Caki2 (cell line): Measurements from ENCODE around the gene PLEKHG2. TPM values are rescaled to one million over a fixed set of nuclear protein-coding genes. Genes with fewer than 3 reads are reported as not detected.

ENCODE experiments used
- DNase-seq: peaks from one replicate; pipeline ENCODE4 v3.0.0-alpha.2; 2015; ENCODE audit warnings: low read depth
- in situ Hi-C: cut with HindIII; loops from 2 replicates; pipeline ENCODE4 v1.10.0; 2016; ENCODE audit warnings: low sequenced_read_pairs, low pct_unique_long_range_greater_than_20kb, mixed read lengths
- total RNA-seq: library from RNA; depleted of rRNA; stranded (reverse); fragments of >200 nt; shearing (Covaris generic); gene quantifications from 2 replicates; pipeline ENCODE4 v1.2.3, GENCODE V29; 2014; ENCODE audit warnings: low replicate concordance

PLEKHG2 gene
- total RNA-seq, 1 experiment from 2014 or later = 5.1 TPM

DNA sequence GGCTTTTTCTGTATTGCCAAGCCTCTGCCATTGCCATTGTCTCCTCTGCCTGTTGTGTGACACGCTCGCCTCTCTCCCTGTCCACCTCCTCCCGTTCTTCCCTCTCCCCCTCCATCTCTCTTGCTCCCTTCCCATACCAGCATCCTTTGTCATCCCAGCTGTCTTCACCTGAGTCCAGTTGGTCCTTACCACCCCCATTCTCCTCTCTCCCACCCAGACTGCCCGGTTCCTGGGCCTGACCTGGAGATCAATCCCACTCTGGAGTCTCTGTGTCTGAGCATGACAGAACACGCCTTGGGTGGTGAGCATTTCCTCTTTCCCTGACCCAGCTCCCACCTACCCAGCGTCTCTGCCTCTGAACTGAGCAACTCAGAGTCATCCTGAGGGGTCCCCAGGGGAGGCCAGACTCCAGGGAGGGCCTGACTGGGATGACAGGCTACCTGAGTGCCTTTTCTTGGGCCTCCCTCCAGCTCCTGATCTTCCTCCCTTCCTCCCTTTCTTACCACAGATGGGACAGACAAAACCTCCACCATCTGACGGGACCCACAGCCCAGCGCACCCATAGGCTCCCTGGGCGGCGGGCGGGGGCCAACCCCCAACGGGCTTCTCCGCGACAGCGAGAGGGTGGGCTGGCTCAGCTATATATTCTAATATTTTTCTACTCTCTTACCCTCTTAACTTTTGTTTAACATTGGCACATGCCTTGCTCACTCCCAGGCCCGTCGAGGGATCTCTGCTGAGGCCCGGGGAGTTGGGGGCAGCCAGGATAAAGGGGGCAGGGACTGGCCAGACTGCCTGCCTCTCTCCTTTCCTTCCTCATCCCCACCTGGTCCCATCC is 29.3 kb upstream of the PLEKHG2 start:
- in situ Hi-C loops = no loop called here
- DNase-seq = no peak

DNA sequence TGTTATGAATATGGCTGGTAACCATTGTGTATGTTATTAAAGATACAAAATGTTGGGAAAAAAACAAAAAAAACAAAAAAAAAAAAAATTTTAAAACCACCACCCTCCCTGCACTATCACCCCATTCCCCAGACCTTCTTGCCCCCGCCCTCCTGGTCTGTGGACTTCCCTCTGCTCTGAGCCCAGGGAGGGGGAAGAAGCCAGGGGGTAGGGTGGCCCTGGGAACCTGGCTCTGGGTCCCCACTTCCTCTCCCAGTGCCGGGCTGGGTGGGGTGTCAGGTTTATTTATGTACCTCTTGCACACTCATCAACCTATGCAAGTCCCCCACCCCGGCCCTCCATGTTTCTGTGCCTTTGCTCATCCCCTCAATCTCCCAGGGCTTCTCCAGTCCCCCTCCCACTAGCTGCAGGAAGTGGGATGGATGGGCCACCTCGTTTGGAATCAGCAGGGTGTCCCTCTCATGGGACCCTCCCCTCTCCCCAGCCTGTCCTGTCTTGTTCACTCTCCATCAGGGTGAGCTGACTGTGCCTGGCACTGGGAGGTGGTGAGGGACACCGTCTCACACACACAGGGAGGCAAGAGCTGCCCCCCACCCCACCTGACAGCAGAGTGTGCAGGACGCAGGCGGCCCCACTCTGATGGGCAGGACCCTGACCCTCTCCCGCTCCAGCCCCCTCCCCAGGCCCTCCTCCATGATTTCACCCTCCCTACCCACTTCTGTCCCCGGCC is 27.5 kb upstream of the PLEKHG2 start:
- DNase-seq = no peak
- in situ Hi-C loops = no loop called here

DNA sequence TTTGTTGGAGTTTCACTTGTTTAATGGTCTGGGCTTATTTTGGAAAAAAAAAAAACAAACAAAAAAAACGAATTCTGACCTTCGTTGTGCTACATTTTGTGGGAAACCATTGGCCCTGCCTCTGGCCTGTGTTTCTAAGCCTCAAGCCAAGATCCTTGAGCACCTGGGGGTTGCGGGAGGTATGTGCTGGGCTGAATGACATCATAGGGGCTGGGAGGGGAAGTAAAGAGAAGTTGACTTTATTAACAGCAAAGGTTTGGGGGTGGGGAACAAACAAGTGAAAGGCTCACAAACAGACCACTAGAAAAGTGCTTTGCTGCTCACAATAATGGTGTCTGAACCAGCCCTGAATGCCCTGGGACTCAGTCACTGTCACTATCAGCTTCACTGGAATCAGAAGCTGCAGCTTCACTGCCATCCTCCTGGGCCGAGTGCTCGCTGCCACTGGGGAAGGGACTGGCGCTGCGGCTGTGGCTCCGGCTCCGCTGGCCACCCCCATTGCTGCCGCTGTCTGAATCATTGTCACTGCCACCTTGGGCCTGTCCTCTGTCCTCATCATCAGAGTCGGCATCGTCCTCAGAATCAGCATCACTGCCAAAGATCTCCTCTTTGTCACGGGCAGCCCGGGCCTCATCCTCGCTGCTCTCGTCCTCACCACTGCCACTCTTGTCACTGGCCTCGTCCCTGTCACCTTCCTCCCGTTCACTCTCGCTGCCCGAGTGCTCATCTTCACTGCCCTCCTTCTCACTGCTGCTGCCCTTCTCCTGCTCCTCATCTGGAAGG is 26.6 kb upstream of the PLEKHG2 start:
- in situ Hi-C loops = no loop called here
- DNase-seq = no peak

DNA sequence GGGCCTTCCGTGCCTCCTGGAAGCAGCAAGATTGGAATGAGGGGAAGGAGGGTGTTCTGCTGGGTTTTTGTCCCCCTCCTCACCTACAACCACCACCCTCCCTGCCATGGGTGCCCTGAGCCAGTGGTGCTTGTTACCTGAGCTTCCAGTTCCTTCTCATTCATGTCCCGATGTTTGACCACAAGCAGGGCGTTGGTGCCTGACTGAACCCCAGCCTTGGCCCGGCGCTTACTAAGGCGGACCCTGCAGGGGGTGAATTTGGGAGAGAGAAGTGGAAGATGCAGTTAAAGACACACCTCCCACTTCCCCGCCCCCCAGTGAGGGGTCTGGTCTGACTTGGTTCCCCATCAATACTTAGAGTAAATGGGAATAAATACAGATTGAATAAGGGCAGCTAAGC is 25.9 kb upstream of the PLEKHG2 start:
- DNase-seq = no peak
- in situ Hi-C loops = no loop called here

DNA sequence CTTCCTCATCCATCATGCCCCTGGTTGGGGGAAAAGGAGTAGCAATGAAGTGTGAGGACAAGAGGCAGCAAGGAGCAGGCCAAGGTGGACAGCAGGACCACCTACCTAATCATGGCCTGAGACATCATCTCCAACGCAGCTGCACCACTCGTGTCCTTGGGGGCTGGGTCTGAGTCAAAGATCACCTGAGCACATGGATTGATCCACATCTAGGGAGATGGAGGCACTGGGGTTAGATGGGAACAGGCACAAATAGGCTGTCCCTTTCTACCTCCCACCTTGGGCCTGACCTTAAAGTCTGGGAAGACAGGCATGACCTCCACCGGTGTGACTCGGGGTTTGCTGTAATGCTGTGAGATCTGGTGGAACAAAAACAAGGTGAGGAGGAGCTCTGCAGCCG is 23.8 kb upstream of the PLEKHG2 start:
- in situ Hi-C loops = no loop called here
- DNase-seq = no peak

DNA sequence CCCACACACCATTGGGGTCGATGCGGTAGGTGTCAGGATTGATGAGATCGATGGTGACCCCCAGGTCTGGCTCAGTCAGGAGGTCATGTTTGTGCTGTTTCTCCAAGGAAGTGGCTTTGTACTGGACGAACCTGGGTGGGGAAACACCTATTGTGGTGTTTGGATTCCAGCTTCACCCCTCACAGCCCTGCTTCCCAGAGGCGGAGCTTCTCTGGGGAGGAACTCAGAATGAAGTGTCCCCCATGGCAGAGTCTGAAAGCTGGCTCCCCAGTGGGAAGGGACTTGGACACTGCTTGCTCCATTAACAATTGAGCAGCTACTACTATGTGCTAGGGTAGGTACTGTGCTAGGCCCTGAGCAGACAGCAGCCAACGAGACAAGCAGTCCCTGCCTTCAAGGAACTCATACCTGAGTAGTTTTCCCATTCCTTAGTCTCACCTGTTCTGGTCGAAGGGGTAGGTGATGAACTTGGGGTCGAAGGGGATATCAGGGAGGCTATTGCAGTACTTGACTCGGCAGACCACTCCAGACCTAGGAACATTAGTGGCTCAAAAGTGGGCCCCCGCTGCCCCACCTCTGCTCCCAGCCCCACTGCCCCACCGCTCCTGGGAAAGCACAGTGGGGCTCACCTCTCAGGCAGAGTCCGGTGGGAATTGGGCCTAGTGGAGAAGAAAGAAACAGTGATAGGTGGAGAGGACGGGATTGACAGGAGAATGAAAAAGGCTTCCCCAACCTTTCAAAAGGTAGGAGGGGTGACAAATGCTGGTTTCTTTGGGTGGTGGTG is 22.6 kb upstream of the PLEKHG2 start:
- in situ Hi-C loops = loop anchor here (5.0 kb wide), 1 partner anchor 48 kb away; the partner anchor contains the start of gene SAMD4B
- no peak for DNase-seq

DNA sequence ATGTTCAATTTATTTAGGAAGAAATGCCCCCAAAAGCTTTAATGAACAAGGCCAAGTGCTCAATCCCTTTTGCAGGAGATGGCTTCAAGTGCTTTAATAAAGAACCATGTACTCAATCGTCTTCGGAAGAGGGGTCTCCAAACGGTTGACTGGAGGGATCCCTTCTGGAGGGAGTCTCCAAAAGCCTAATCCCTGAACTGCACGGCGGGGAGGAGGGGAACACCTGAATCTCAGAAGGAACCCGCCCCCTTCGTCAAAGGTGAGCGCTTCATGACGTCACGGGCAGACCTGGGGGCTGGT is 22.1 kb upstream of the PLEKHG2 start:
- in situ Hi-C loops = loop anchor here (5.0 kb wide), 1 partner anchor 48 kb away; the partner anchor contains the start of gene SAMD4B

DNA sequence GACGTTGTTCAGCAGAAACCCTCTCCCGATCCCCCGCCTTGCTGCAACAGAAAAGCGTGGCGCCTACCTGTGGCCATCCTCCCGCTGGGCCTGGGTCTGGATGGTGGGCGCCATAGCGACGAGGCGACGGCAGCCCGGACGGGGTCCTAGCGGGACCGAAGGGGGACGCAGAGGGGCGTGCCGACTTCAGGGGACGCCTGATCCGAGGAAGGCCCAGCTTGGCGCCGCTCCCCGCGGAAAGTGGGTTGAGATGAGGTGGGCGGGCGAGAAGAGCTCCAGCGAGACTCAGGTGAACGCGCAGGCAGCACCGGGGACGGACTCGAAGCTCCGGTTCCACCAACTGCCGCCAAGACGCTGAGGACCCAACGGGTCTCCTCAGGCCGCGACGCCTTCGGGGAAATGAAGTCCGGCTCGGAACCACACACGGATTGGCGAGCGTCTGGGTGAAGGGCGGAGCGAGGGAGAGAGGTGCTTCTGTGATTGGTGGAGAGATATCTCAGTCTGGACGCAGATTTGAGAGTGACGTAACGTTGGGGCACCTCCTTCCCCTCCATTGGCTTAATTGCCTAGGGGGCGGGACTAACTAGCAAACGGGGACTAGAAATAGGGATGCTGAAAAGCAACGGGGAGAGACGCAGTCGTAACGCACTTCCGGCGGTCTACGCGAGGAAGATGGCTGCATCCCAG is 21.6 kb upstream of the PLEKHG2 start, which contains the start of the genes MED29 and PAF1:
Gene MED29, plus strand, starts transcription at position 628 of the 687 bp plus-strand sequence. Its CDS starts 45 bp downstream, at position 673.
Gene PAF1, minus strand, starts transcription at position 356 of the 687 bp plus-strand sequence. Its CDS starts 242 bp downstream, at position 114.
- in situ Hi-C loops = loop anchor here (5.0 kb wide), 1 partner anchor 49 kb away; the partner anchor contains the start of gene SAMD4B
- DNase-seq = peak; percentile 100

More for the DNA sequence above, 22.1 kb upstream of the PLEKHG2 start:
- DNase-seq = no peak

DNA sequence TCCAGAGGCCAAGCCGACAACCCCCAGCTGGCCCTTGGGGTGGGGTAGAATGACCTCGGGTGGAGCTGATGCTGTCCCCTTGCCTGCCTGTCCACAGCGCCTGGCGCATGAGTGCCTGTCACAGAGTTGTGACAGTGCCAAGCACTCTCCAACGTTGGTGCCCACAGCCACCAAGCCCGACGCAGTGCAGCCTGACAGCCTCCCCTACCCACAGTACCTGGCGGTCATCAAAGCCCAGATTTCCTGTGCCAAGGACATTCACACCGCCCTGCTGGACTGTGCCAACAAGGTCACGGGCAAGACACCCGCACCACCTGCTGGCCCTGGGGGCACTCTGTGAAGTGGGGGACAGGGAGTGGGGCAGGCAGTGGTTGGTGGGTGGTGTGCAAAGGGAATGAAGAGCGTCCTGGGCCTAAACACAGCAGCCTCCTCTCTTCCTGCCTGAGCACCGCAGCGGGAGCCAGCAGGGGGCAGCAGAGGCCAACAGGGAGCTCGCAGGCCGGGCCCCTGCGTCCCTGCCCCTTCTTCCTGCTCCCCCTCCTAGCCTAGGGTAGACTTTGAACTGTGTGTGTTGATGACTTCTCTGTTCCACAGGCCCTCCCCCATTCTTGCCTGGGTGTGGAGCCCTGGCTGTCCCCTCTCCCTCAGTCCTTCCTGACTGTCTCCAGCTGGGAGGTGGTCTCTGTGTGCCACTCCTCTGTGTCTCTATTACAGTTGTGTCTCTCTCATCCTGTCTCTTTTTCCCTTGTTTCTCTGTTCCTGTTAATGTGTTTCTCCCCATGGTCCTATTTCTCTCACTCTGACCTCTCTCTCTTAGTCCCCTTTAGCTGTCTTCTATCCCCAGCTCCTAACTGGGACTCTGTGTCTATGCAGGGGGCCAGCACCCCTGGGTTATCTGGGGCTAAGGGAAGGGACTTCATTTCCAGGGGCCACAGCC is 14.8 kb upstream of the PLEKHG2 start:
- in situ Hi-C loops = no loop called here

DNA sequence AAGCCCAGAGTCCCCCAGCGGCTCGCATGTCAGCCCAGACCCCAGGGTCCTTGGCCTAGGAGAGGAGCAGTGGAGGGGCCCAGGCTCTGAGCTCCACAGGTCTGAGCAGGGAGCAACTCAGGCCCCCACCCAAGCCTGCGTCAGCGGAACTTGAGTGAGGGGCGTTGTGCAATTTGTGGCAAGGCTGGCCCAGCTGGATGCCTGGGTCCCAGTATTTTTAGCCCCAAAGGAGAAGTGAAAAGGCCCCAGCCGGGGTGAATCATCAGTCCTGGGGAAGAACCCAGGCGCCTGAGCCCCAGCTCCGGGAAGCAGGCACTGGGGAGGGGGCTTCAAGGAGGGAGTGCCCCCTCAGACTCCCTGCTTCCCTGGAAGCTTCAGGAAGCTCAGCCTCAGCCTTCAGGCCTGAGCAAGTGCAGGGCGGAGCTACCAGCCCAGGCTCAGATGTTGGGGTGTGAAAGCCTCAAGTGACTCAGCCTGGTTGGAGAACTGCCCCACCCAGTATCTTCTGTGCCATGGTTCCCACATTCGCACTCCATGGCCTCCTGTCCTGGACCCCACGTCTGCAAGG is 14.1 kb upstream of the PLEKHG2 start:
- in situ Hi-C loops = no loop called here
- DNase-seq = no peak

More for the DNA sequence above, 14.8 kb upstream of the PLEKHG2 start:
- peak; percentile 86 for DNase-seq

DNA sequence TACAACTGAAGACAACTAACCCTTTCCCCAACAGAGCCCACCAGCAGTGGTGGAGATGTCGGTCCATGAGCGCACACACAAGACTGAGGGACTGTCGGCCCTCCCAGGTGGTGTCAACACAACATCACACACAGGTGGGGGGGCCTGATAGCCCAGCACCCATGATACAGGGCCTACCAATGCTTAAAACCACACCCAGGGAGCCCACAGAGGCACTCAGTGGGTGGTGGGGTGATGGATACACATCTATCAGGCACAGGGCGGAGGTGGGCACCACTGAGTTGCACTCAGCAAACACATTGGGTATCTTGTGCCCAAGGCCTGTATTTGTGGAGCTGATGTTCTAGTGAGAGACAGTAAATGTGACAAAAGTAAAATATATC is 12.8 kb upstream of the PLEKHG2 start:
- in situ Hi-C loops = no loop called here
- DNase-seq = no peak

DNA sequence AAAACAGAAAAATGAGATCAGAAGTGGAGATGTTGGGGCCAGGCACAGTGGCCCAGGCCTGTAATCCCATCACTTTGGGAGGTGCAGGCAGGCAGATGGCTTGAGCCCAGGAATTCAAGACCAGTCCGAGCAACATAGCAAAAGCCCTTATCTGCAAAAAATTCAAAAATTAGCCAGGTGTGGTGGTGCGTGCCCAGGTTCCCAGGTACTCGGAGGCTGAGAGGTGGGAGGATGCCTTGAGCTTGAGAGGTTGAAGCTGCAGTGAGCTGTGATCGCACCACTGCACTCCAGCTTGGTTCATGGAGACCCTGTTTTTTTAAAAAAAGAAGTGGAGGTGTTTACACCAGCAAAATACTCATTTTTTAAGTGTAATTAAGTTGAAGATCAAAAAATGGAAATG is 12.4 kb upstream of the PLEKHG2 start:
- in situ Hi-C loops = no loop called here
- DNase-seq = no peak

DNA sequence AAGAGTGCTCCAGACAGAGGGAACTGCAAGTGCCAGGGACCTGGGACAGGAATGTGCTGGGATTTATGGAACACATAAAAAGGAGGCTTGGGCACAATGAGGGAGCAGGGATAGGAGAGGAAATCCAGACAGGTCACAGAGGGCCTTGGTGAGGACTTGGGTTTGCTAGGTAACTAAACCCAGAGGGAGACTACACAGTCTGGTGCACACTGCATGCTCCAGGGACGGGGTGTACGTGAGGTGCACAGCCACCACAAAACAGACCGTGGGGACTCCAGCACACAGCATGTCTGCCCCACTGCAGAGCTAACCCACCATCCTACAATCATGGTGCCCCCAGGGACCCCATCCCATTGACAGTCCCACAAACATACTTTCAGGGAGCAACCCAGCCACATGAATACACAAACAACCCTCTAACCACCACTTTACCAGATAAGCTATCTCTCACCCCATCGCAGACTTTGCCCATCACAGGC is 11.4 kb upstream of the PLEKHG2 start:
- in situ Hi-C loops = no loop called here
- DNase-seq = no peak

DNA sequence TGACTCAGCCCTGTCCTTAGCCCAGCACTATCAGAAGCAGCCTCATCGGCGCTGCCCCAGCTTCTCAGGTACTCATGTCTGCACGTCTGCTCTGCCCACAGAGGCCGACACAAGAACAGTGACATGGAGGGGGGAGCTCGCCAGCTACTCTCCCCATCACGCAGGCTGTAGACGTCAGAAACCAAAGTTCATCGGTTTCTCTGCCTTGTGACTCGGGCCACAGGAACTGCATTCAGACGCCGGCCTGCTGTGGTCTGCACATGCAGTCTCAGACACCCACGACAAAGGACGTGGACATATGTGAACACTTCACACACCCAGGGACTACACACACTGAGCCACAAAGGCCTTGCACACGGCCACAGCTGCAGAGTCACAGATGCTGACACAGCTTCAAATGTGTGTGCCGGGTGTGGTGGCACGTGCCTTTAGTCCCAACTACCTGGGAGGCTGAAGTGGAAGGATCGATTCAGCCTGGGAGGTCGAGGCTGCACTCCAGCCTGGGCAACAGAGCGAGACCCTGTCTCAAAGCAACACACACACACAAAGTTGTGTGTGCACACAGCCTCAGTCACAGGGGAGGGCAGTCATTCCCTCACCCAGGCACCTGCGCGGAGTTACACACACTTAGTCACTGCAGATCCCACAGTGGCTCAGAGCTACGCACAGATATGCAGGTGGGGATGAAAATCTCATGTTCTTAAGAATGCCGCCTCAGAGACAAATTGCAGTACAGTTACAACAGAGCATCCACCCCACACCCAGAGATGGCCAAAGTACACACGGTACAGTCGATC is 10.7 kb upstream of the PLEKHG2 start:
- DNase-seq = peak; percentile 82
- in situ Hi-C loops = no loop called here
